RWPE2 (cell line): Measurements from ENCODE around the gene KRT3.
"Not testable (repeated sequence)": the region's sequence is repeated elsewhere in the genome, so short reads cannot be mapped to it uniquely, and the experiment has no call there.

Experiments
- ATAC-seq: fragments of 200-7000 bp; cut with Tn5 transposase; 3 replicates; pipeline ENCODE4 v1.9.1; 2021; ENCODE audit warnings: low read depth
- DNase-seq: peaks from one replicate; pipeline ENCODE4 v3.0.0-alpha.2; 2020; ENCODE audit warnings: low spot score
- H3K27ac ChIP-seq: fragments of 450-650 bp; 2 replicates; pipeline ENCODE4 v1.5.1; 2017; ENCODE audit warnings: mild to moderate bottlenecking; ENCODE audit not compliant: poor library complexity, severe bottlenecking
- H3K27me3 ChIP-seq: fragments of 250-450 bp; sonication (Bioruptor Pico); 2 replicates; pipeline ENCODE4 v1.5.1; 2021; ENCODE audit warnings: mild to moderate bottlenecking, moderate library complexity; ENCODE audit not compliant: insufficient read depth, poor library complexity, severe bottlenecking
- H3K36me3 ChIP-seq: fragments of 250-450 bp; sonication (Bioruptor Pico); 2 replicates; pipeline ENCODE4 v1.5.1; 2020; ENCODE audit warnings: low read depth, mild to moderate bottlenecking, moderate library complexity
- H3K4me1 ChIP-seq: fragments of 250-450 bp; sonication (Bioruptor Pico); 2 replicates; pipeline ENCODE4 v1.5.1; 2021; ENCODE audit warnings: mild to moderate bottlenecking, moderate library complexity; ENCODE audit not compliant: insufficient read depth, poor library complexity, severe bottlenecking
- H3K4me3 ChIP-seq: fragments of 250-450 bp; sonication (Bioruptor Pico); 2 replicates; pipeline ENCODE4 v1.5.1; 2021; ENCODE audit warnings: mild to moderate bottlenecking, moderate library complexity; ENCODE audit not compliant: severe bottlenecking
- H3K9me3 ChIP-seq: fragments of 250-450 bp; sonication (Bioruptor Pico); 2 replicates; pipeline ENCODE4 v1.5.1; 2021; ENCODE audit warnings: mild to moderate bottlenecking, moderate library complexity; ENCODE audit not compliant: severe bottlenecking
- TF ChIP-seq, protein P1 (sequence below): fragments of 450-650 bp; IDR thresholded peaks from one replicate; pipeline ENCODE4 v1.5.1; 2017; ENCODE audit warnings: mild to moderate bottlenecking, moderate library complexity; ENCODE audit not compliant: poor library complexity, severe bottlenecking

KRT3 gene

GRCh38 chr12:52796429-52796794, 495 bp upstream of the KRT3 start:
- no peak for DNase-seq
- Histone ChIP-seq H3K27me3 (no peaks in the 10 kb centered on the region), H3K4me1 (peaks cover 27% of the 10 kb centered on the region), H3K27ac (no peak overlapping the region), H3K36me3 (no peaks in the 10 kb centered on the region), H3K9me3 (no peaks in the 10 kb centered on the region), H3K4me3 (no peak overlapping the region)
- TF ChIP-seq, protein P1, sequence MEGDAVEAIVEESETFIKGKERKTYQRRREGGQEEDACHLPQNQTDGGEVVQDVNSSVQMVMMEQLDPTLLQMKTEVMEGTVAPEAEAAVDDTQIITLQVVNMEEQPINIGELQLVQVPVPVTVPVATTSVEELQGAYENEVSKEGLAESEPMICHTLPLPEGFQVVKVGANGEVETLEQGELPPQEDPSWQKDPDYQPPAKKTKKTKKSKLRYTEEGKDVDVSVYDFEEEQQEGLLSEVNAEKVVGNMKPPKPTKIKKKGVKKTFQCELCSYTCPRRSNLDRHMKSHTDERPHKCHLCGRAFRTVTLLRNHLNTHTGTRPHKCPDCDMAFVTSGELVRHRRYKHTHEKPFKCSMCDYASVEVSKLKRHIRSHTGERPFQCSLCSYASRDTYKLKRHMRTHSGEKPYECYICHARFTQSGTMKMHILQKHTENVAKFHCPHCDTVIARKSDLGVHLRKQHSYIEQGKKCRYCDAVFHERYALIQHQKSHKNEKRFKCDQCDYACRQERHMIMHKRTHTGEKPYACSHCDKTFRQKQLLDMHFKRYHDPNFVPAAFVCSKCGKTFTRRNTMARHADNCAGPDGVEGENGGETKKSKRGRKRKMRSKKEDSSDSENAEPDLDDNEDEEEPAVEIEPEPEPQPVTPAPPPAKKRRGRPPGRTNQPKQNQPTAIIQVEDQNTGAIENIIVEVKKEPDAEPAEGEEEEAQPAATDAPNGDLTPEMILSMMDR: no peak
- no peak for ATAC-seq

- not testable (repeated sequence) for H3K4me3 ChIP-seq, H3K27me3 ChIP-seq, DNase-seq, ATAC-seq, H3K36me3 ChIP-seq, H3K9me3 ChIP-seq, H3K27ac ChIP-seq
- H3K4me1 ChIP-seq: peaks cover 20% of the 10 kb centered on the region
Measured at GRCh38 chr12:52795332-52795674, 614 bp downstream of the KRT3 start.

DNA sequence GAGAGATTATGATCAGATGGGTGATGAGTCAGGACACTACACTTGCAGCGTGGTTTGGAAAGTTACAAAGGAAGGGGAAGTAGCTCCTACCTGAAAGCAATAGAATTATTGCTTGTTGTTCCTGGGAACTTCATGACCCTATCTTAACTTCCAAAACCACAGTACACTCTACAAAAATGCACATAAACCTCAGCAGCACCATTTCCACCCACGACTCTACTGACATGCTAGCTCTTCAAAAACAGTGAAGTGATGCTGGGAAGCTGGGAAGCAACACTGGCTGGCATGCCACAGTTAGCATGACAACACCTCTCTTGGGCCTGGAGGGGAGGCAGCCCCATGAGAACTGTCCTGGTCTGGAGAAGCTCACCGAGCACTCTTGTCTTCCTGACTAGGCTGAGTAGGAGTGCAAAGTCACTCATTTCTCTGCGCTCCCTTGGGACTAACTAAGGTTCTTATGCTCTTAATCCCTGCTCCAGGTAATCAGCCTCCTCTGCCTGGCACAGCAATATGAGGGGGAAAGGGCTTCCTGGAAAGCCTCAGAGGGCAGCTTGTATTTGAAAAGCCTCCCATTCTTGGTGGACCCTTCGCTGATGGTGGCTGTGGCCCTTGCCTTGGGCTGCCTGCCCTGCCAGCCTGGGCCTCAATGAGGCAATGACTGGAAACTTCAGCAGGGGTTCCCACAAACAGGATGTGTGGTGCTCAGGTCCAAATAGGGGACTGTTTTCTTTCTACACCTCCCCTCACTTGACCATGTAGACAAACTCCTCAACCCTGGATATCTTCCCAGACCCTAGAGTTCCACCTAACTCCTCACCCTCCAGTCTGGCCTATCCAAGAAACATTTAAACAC, 1.2 kb downstream of the KRT3 start:
- DNase-seq (no peak), ATAC-seq (peak; percentile 20; the same call in 1 of the 3 replicates)
- Histone ChIP-seq H3K36me3 (no peaks in the 10 kb centered on the region), H3K4me1 (peaks cover 20% of the 10 kb centered on the region), H3K9me3 (no peaks in the 10 kb centered on the region), H3K27ac (no peak overlapping the region), H3K27me3 (no peaks in the 10 kb centered on the region), H3K4me3 (no peak overlapping the region)
- TF ChIP-seq, protein P1: no peak

DNA sequence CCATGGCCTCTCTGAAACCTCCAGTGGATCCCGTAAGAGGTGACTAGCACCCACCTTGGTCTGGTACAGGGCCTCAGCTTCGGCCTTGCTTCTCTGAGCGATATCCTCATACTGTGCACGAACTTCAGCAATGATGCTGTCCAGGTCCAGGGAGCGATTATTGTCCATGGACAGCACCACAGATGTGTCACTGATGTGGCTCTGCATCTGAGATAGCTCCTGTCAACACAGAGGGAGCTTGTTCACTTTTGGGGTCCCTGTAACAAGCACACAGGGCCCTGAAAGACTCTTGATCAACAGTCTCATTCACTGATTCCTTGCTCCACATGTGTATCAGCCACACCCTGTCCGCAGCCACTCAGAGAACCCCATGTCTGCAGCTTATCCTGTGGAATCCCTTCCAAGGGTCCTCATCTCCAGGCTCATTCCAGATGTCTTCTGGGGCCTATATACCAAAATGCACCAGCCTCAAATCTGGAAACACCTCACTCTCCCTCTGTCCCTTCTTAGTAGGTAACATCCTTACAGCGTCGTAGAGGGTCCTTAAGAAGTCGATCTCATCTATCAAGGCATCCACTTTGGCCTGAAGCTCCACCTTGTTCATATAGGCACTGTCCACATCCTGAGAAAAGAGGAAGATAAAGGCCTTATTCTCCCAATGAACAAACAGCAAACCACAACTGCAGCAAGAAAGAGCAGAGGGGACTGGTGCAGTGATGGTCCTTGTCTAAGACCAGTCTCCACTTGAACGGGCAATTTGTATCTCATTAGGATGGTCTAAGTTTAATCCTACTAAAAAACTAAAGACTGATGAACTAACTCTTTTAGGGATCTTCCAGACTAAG, 3.5 kb downstream of the KRT3 start:
- peaks cover under 1% of the 10 kb centered on the region for H3K4me1 ChIP-seq
- H3K36me3 ChIP-seq: no peaks in the 10 kb centered on the region
- ATAC-seq (no peak), DNase-seq (no peak)
- H3K9me3 ChIP-seq: no peaks in the 10 kb centered on the region
- H3K27ac ChIP-seq: no peak overlapping the region
- H3K27me3 ChIP-seq: no peaks in the 10 kb centered on the region
- TF ChIP-seq, protein P1: no peak
- H3K4me3 ChIP-seq: no peak overlapping the region

DNA sequence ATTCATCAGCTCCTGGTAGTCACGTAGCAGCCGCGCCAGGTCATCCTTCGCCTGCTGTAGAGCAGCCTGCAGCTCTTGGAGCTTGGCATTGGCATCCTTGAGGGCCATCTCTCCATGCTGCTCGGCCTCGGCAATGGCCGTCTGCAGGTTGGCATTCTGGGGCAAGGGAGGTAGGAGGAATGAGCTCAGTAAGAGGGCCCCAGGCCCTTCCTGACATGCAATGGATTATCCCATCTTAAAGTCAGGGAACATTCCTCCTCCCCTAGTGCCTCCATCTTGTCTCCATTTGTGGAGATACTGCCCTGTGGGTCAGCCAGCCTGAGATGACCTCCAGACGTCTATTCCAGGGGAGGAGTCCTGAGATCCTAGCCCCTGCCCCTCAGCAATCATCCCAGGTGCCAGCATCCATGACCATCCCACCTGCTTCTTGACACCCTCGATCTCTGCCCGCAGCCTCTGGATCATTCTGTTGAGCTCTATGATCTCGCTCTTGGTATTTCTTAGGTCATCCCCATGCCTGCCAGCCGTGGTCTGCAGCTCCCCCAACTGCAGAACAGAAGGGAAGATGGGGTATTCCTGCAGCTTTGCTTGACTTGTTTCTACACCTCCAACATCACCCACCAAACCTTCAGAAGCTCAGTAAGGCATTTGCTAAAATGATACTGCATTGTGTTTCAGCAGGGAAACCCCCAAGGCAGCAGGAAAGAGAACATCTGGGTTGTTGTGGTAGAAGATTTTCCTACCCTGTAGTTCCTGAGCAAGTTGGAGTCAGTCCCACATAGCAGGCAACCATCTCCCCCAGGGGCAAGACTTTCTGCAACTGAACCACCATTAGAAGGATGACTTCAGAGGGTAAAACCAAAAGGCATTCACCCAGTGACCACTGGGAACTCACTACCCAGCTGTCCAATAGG, 4.4 kb downstream of the KRT3 start:
- no peak for ATAC-seq
- Histone ChIP-seq H3K27ac (no peak overlapping the region), H3K36me3 (no peaks in the 10 kb centered on the region), H3K27me3 (no peaks in the 10 kb centered on the region), H3K4me1 (no peaks in the 10 kb centered on the region), H3K4me3 (no peak overlapping the region), H3K9me3 (no peaks in the 10 kb centered on the region)
- DNase-seq: no peak
- TF ChIP-seq, protein P1: no peak
